ENCODE measurements around the gene ANO2. TPM values are rescaled to one million over a fixed set of nuclear protein-coding genes. Genes with fewer than 3 reads are reported as not detected.
"Not testable (repeated sequence)": the region's sequence is repeated elsewhere in the genome, so short reads cannot be mapped to it uniquely, and the experiment has no call there.

Gene ANO2
- polyA plus RNA-seq, 2 donors, result 1.3 to 1.4 TPM

DNA sequence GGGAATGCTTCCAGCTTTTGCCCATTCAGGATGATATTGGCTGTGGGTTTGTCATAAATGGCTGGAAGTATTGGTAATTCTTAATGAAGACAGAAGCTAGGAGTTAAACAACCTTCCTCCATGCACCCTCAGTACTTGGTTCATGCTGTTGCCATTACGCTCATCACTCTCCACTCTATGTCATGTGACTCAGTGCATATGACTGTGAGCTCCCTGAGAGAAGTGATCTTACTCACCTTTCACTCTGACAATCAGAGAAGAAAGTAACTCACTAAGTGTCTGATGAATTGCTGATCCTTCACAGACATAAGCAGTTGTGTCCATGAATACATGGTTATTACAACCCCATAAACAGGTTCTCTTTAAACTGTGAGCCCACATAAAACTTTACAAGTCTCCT is 275.4 kb downstream of the ANO2 start:
- not testable (repeated sequence) for H3K9me3 ChIP-seq (ENCODE audit: control insufficient read depth in 2 of 2, insufficient read depth in 1 of 2, low read depth in 1 of 2, low read length in 1 of 2); H3K27ac ChIP-seq (ENCODE audit: low read depth in 2 of 2, low read length in 1 of 2)
- WGBS, 2 donors, result 83 to 90% methylated on average over 1 of the region's 1 CpG

DNA sequence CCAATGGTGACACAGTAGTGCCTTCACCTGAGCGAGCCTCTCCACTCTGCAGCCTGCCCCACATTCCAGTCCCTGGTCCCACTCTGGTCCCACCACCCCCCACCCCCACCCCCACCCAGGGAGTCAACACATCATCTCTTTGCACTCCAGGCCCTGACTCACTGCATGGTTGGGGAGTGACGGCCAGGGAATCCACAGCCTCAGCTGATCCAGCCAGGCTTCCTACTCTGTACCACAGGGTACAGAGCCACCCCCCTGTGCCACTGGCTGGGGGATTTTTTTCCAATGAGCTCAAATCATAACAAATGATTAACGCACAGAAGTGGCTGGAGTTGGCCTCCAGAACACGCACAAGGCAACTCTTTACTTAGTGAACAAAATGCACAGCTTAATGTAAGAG is 279.4 kb downstream of the ANO2 start:
- H3K27me3 ChIP-seq (ENCODE audit: control insufficient read depth in 1 of 2, insufficient read depth in 2 of 2, low read length in 2 of 2), result no peaks in the 10 kb centered on the region
- H3K4me3 ChIP-seq (ENCODE audit: low read depth in 1 of 2, low read length in 2 of 2), result no peak overlapping the region
- no peak overlapping the region for H3K27ac ChIP-seq (ENCODE audit: low read depth in 2 of 2, low read length in 1 of 2)
- H3K9me3 ChIP-seq (ENCODE audit: control insufficient read depth in 2 of 2, insufficient read depth in 1 of 2, low read depth in 1 of 2, low read length in 1 of 2), result no peaks in the 10 kb centered on the region
- WGBS, 2 donors, result 81 to 82% methylated on average over 4 of the region's 4 CpGs
- H3K36me3 ChIP-seq (ENCODE audit: control insufficient read depth in 2 of 2, insufficient read depth in 2 of 2, low read length in 1 of 2), result no peaks in the 10 kb centered on the region
- H3K4me1 ChIP-seq (ENCODE audit: control insufficient read depth in 2 of 2, insufficient read depth in 2 of 2, low read length in 1 of 2), result no peaks in the 10 kb centered on the region

More for the DNA sequence above, 275.4 kb downstream of the ANO2 start:
- H3K27me3 ChIP-seq (ENCODE audit: control insufficient read depth in 1 of 2, insufficient read depth in 2 of 2, low read length in 2 of 2); H3K4me3 ChIP-seq (ENCODE audit: low read depth in 1 of 2, low read length in 2 of 2); H3K36me3 ChIP-seq (ENCODE audit: control insufficient read depth in 2 of 2, insufficient read depth in 2 of 2, low read length in 1 of 2); H3K4me1 ChIP-seq (ENCODE audit: control insufficient read depth in 2 of 2, insufficient read depth in 2 of 2, low read length in 1 of 2): not testable (repeated sequence)

DNA sequence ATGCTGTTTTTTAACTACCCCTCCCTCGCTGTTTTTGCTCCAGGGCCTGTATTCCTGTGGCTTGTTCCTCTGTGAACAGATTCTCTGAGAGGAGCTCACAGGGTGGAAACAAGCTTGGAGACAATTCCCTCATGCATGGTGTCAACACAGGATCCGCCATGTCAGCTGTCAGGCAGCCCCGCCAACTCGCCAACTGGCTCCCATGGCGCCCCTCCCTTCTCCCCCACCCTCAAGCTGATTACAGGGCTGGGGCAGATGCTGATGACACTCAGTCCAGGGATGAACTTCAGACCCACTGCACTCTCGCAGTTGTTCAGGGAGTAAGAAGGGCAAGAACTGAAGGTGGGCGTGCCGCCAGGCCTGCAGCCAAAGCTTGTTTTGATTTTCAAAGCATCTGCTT is 283.2 kb downstream of the ANO2 start:
- Histone ChIP-seq H3K9me3 (ENCODE audit: control insufficient read depth in 2 of 2, insufficient read depth in 1 of 2, low read depth in 1 of 2, low read length in 1 of 2) (no peaks in the 10 kb centered on the region), H3K27ac (ENCODE audit: low read depth in 2 of 2, low read length in 1 of 2) (no peak overlapping the region), H3K27me3 (ENCODE audit: control insufficient read depth in 1 of 2, insufficient read depth in 2 of 2, low read length in 2 of 2) (no peaks in the 10 kb centered on the region), H3K36me3 (ENCODE audit: control insufficient read depth in 2 of 2, insufficient read depth in 2 of 2, low read length in 1 of 2) (no peaks in the 10 kb centered on the region), H3K4me1 (ENCODE audit: control insufficient read depth in 2 of 2, insufficient read depth in 2 of 2, low read length in 1 of 2) (no peaks in the 10 kb centered on the region), H3K4me3 (ENCODE audit: low read depth in 1 of 2, low read length in 2 of 2) (no peak overlapping the region)
- 81 to 95% methylated on average over 8 of the region's 8 CpGs for WGBS, 2 donors

GRCh38 chr12:5660238-5660637 is 284.8 kb downstream of the ANO2 start:
- H3K36me3 ChIP-seq (ENCODE audit: control insufficient read depth in 2 of 2, insufficient read depth in 2 of 2, low read length in 1 of 2), result no peaks in the 10 kb centered on the region
- no peaks in the 10 kb centered on the region for H3K9me3 ChIP-seq (ENCODE audit: control insufficient read depth in 2 of 2, insufficient read depth in 1 of 2, low read depth in 1 of 2, low read length in 1 of 2)
- no peaks in the 10 kb centered on the region for H3K4me1 ChIP-seq (ENCODE audit: control insufficient read depth in 2 of 2, insufficient read depth in 2 of 2, low read length in 1 of 2)
- no peaks in the 10 kb centered on the region for H3K27me3 ChIP-seq (ENCODE audit: control insufficient read depth in 1 of 2, insufficient read depth in 2 of 2, low read length in 2 of 2)
- no peak overlapping the region for H3K4me3 ChIP-seq (ENCODE audit: low read depth in 1 of 2, low read length in 2 of 2)
- WGBS, 2 donors, result 66 to 78% methylated on average over 6 of the region's 6 CpGs
- H3K27ac ChIP-seq (ENCODE audit: low read depth in 2 of 2, low read length in 1 of 2), result no peak overlapping the region

DNA sequence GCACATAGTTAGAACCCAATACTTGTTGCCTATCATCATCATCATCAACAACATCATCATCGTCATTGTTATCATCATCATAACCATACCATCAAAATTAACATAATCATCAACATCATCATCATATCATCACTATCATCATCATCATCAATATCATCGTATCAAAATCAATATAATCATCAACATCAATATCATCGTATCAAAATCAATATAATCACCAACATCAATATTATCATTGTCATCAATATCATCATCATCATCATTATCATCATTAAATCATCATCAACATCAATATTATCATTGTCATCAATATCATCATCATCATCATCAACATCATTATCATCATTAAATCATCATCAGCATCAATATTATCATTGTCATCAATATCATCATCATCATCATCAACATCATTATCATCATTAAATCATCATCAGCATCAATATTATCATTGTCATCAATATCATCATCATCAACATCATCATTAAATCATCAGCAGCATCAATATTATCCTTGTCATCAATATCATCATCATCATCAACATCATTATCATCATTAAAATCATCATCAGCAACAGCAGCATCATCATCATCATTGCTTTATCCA is 286.6 kb downstream of the ANO2 start:
- not testable (repeated sequence) for H3K27me3 ChIP-seq (ENCODE audit: control insufficient read depth in 1 of 2, insufficient read depth in 2 of 2, low read length in 2 of 2); H3K27ac ChIP-seq (ENCODE audit: low read depth in 2 of 2, low read length in 1 of 2); H3K9me3 ChIP-seq (ENCODE audit: control insufficient read depth in 2 of 2, insufficient read depth in 1 of 2, low read depth in 1 of 2, low read length in 1 of 2); H3K4me1 ChIP-seq (ENCODE audit: control insufficient read depth in 2 of 2, insufficient read depth in 2 of 2, low read length in 1 of 2); H3K36me3 ChIP-seq (ENCODE audit: control insufficient read depth in 2 of 2, insufficient read depth in 2 of 2, low read length in 1 of 2); H3K4me3 ChIP-seq (ENCODE audit: low read depth in 1 of 2, low read length in 2 of 2)
- 91 to 93% methylated on average over 3 of the region's 3 CpGs for WGBS, 2 donors

DNA sequence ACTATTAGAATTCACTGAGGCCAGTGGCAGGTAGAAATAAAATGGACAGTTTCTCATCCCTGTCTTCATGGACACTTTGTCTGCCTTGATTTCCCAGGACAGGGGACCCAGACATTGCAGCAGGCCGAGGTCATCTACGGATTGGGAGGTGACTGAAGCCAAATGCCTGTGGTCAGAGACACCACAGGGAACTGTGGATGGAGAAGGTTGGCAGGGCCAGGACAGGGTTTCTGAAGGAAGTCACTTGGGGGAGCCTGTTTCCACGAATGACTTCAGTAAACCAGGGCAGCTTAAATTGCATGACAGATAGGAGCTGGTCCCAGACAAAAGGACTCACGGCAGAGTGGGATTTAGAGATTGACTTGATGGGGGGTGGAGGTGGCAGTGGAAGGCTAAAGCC is 288.2 kb downstream of the ANO2 start:
- Histone ChIP-seq H3K27me3 (ENCODE audit: control insufficient read depth in 1 of 2, insufficient read depth in 2 of 2, low read length in 2 of 2) (no peaks in the 10 kb centered on the region), H3K9me3 (ENCODE audit: control insufficient read depth in 2 of 2, insufficient read depth in 1 of 2, low read depth in 1 of 2, low read length in 1 of 2) (no peaks in the 10 kb centered on the region), H3K4me1 (ENCODE audit: control insufficient read depth in 2 of 2, insufficient read depth in 2 of 2, low read length in 1 of 2) (no peaks in the 10 kb centered on the region), H3K36me3 (ENCODE audit: control insufficient read depth in 2 of 2, insufficient read depth in 2 of 2, low read length in 1 of 2) (no peaks in the 10 kb centered on the region), H3K27ac (ENCODE audit: low read depth in 2 of 2, low read length in 1 of 2) (no peak overlapping the region), H3K4me3 (ENCODE audit: low read depth in 1 of 2, low read length in 2 of 2) (no peak overlapping the region)
- 78 to 83% methylated on average over 4 of the region's 4 CpGs for WGBS, 2 donors

GRCh38 chr12:5655120-5655519 is 289.9 kb downstream of the ANO2 start:
- Histone ChIP-seq H3K36me3 (ENCODE audit: control insufficient read depth in 2 of 2, insufficient read depth in 2 of 2, low read length in 1 of 2) (no peaks in the 10 kb centered on the region), H3K27me3 (ENCODE audit: control insufficient read depth in 1 of 2, insufficient read depth in 2 of 2, low read length in 2 of 2) (no peaks in the 10 kb centered on the region)
- 53 to 71% methylated on average over 3 of the region's 3 CpGs for WGBS, 2 donors

GRCh38 chr12:5654019-5654418 is 291.0 kb downstream of the ANO2 start:
- Histone ChIP-seq H3K27me3 (ENCODE audit: control insufficient read depth in 1 of 2, insufficient read depth in 2 of 2, low read length in 2 of 2) (no peaks in the 10 kb centered on the region), H3K4me3 (ENCODE audit: low read depth in 1 of 2, low read length in 2 of 2) (no peak overlapping the region), H3K36me3 (ENCODE audit: control insufficient read depth in 2 of 2, insufficient read depth in 2 of 2, low read length in 1 of 2) (no peaks in the 10 kb centered on the region), H3K9me3 (ENCODE audit: control insufficient read depth in 2 of 2, insufficient read depth in 1 of 2, low read depth in 1 of 2, low read length in 1 of 2) (no peaks in the 10 kb centered on the region), H3K27ac (ENCODE audit: low read depth in 2 of 2, low read length in 1 of 2) (no peak overlapping the region), H3K4me1 (ENCODE audit: control insufficient read depth in 2 of 2, insufficient read depth in 2 of 2, low read length in 1 of 2) (no peaks in the 10 kb centered on the region)

More at GRCh38 chr12:5655120-5655519, 289.9 kb downstream of the ANO2 start:
- no peaks in the 10 kb centered on the region for H3K9me3 ChIP-seq (ENCODE audit: control insufficient read depth in 2 of 2, insufficient read depth in 1 of 2, low read depth in 1 of 2, low read length in 1 of 2)
- no peak overlapping the region for H3K27ac ChIP-seq (ENCODE audit: low read depth in 2 of 2, low read length in 1 of 2)
- H3K4me3 ChIP-seq (ENCODE audit: low read depth in 1 of 2, low read length in 2 of 2), result no peak overlapping the region
- no peaks in the 10 kb centered on the region for H3K4me1 ChIP-seq (ENCODE audit: control insufficient read depth in 2 of 2, insufficient read depth in 2 of 2, low read length in 1 of 2)

- Histone ChIP-seq H3K9me3 (ENCODE audit: control insufficient read depth in 2 of 2, insufficient read depth in 1 of 2, low read depth in 1 of 2, low read length in 1 of 2) (no peaks in the 10 kb centered on the region), H3K36me3 (ENCODE audit: control insufficient read depth in 2 of 2, insufficient read depth in 2 of 2, low read length in 1 of 2) (no peaks in the 10 kb centered on the region), H3K4me3 (ENCODE audit: low read depth in 1 of 2, low read length in 2 of 2) (no peak overlapping the region), H3K4me1 (ENCODE audit: control insufficient read depth in 2 of 2, insufficient read depth in 2 of 2, low read length in 1 of 2) (no peaks in the 10 kb centered on the region), H3K27ac (ENCODE audit: low read depth in 2 of 2, low read length in 1 of 2) (no peak overlapping the region), H3K27me3 (ENCODE audit: control insufficient read depth in 1 of 2, insufficient read depth in 2 of 2, low read length in 2 of 2) (no peaks in the 10 kb centered on the region)
- 59 to 67% methylated on average over 1 of the region's 1 CpG for WGBS, 2 donors
These were observed 294.1 kb downstream of the ANO2 start for GRCh38 chr12:5650829-5651461.

- Histone ChIP-seq H3K9me3 (ENCODE audit: control insufficient read depth in 2 of 2, insufficient read depth in 1 of 2, low read depth in 1 of 2, low read length in 1 of 2) (no peaks in the 10 kb centered on the region), H3K27me3 (ENCODE audit: control insufficient read depth in 1 of 2, insufficient read depth in 2 of 2, low read length in 2 of 2) (no peaks in the 10 kb centered on the region), H3K27ac (ENCODE audit: low read depth in 2 of 2, low read length in 1 of 2) (no peak overlapping the region), H3K4me1 (ENCODE audit: control insufficient read depth in 2 of 2, insufficient read depth in 2 of 2, low read length in 1 of 2) (no peaks in the 10 kb centered on the region), H3K36me3 (ENCODE audit: control insufficient read depth in 2 of 2, insufficient read depth in 2 of 2, low read length in 1 of 2) (no peaks in the 10 kb centered on the region), H3K4me3 (ENCODE audit: low read depth in 1 of 2, low read length in 2 of 2) (no peak overlapping the region)
- WGBS, 2 donors, result 41 to 43% methylated on average over 2 of the region's 2 CpGs
These were observed 294.8 kb downstream of the ANO2 start for GRCh38 chr12:5650281-5650680.
